GM12878 (cell line): ENCODE results near the gene ARID3A. TPM values are rescaled to one million over a fixed set of nuclear protein-coding genes. Genes with fewer than 3 reads are reported as not detected.

Source experiments
- ATAC-seq: fragments of 200-7000 bp; cut with Tn5 transposase; 3 replicates; pipeline ENCODE4 v1.9.1; 2020; ENCODE audit warnings: mild to moderate bottlenecking, moderate library complexity
- BruUV-seq: library from RNA; stranded (reverse); fragments of 400-500 nt; replicated peaks from 2 replicates; lab custom pipeline; 2021; lab: Mats Ljungman, UMichigan
- CTCF ChIA-PET: fragments of 300-600 bp; sonication (Branson Sonifier 250); formaldehyde crosslinking; extraction: SDS; loops from one replicate; lab custom pipeline; 2021; ENCODE audit warnings: inconsistent platforms; lab: Yijun Ruan, JAX
- POLR2A ChIA-PET: fragments of 350-600 bp; formaldehyde crosslinking; extraction: SDS; loops from one replicate; lab custom pipeline; 2021; ENCODE audit warnings: inconsistent platforms; lab: Charles Lee
- RAD21 ChIA-PET: fragments of 300-600 bp; sonication (Branson Sonifier 250); formaldehyde crosslinking; loops from one replicate; lab custom pipeline; 2023; ENCODE audit warnings: antibody characterized with exemption; ENCODE audit not compliant: unreplicated experiment; lab: Charles Lee
- SMC1A ChIA-PET: fragments of 300-600 bp; sonication (Branson Sonifier 250); formaldehyde crosslinking; loops from one replicate; lab custom pipeline; 2023; ENCODE audit not compliant: unreplicated experiment, uncharacterized antibody; lab: Charles Lee
- DNase-seq: peaks from one replicate; pipeline ENCODE4 v3.0.0-alpha.2; 2011; ENCODE audit warnings: low read depth, low spot score
- FAIRE-seq: peaks from 3 replicates; lab custom pipeline; 2011; peaks lifted over from hg19 to GRCh38; lab: Jason Lieb, UNC
- H2AFZ ChIP-seq: 2 replicates; pipeline ENCODE4 v1.6.0; 2011; ENCODE audit warnings: low read depth, low read length, control low read depth; ENCODE audit not compliant: control insufficient read depth
- H3K27ac ChIP-seq: 2 replicates; pipeline ENCODE4 v1.5.1; 2011; ENCODE audit warnings: control low read depth; ENCODE audit not compliant: control insufficient read depth, insufficient read depth
- H3K27me3 ChIP-seq, 2 experiments: replicated peaks in 1 of 2; 2 replicates each; pipeline versions ENCODE4 v1.6.0 to v1.6.1; 2011; ENCODE audit warnings: low read length in 1 of 2; ENCODE audit not compliant: control insufficient read depth in 2 of 2, insufficient read depth in 2 of 2
- H3K36me3 ChIP-seq, 2 experiments: 2 replicates each; pipeline ENCODE4 v1.5.1; 2011; ENCODE audit warnings: low read length in 1 of 2; ENCODE audit not compliant: control insufficient read depth in 2 of 2, insufficient read depth in 2 of 2
- H3K4me1 ChIP-seq: 2 replicates; pipeline ENCODE4 v1.6.1; 2011; ENCODE audit warnings: mild to moderate bottlenecking, low read length, moderate library complexity, mixed read lengths; ENCODE audit not compliant: control insufficient read depth, insufficient read depth
- H3K4me2 ChIP-seq: 2 replicates; pipeline ENCODE4 v1.6.0; 2011; ENCODE audit warnings: control low read depth; ENCODE audit not compliant: control insufficient read depth, insufficient read depth
- H3K4me3 ChIP-seq: fragments of 200-600 bp; sonication (generic); 2 replicates; pipeline ENCODE4 v1.5.1; 2016
- H3K79me2 ChIP-seq: 2 replicates; pipeline ENCODE4 v1.6.0; 2011; ENCODE audit warnings: low read length; ENCODE audit not compliant: control insufficient read depth, insufficient read depth
- H3K9ac ChIP-seq: 2 replicates; pipeline ENCODE4 v1.8.0; 2011; ENCODE audit warnings: low read length, control low read depth, mixed read lengths; ENCODE audit not compliant: control insufficient read depth, insufficient read depth
- H3K9me3 ChIP-seq: replicated peaks from 3 replicates; pipeline ENCODE4 v1.5.1; 2011; ENCODE audit warnings: mild to moderate bottlenecking, low read length; ENCODE audit not compliant: control insufficient read depth, insufficient read depth
- H4K20me1 ChIP-seq: 2 replicates; pipeline ENCODE4 v1.6.0; 2011; ENCODE audit not compliant: control insufficient read depth, insufficient read depth
- IRF3 ChIP-seq: fragments of 450-650 bp; IDR thresholded peaks from 2 replicates; pipeline ENCODE4 v1.6.1; 2014; ENCODE audit warnings: mild to moderate bottlenecking
- NR2F1 ChIP-seq: fragments of 450-650 bp; conservative IDR thresholded peaks from 2 replicates; pipeline ENCODE4 v1.6.1; 2017; ENCODE audit warnings: mild to moderate bottlenecking
- RFX5 ChIP-seq: IDR thresholded peaks from 2 replicates; pipeline ENCODE4 v1.6.1; 2011; ENCODE audit warnings: low read depth, low read length, improper control_type of control experiment
- YY1 ChIP-seq: IDR thresholded peaks from 2 replicates; pipeline ENCODE4 v1.6.1; 2011; ENCODE audit warnings: low read depth, mild to moderate bottlenecking, low read length
- ZBTB33 ChIP-seq: fragments of 450-650 bp; IDR thresholded peaks from 2 replicates; pipeline ENCODE4 v1.6.1; 2017; ENCODE audit warnings: mild to moderate bottlenecking
- WGBS: methylation state at CpG from one replicate; pipeline ENCODE4 v1.1.6; 2016; ENCODE audit warnings: low lambda C conversion rate; ENCODE audit not compliant: insufficient replicate concordance, insufficient coverage; ENCODE audit errors: missing lambda C conversion rate; 5-methylcytosine and 5-hydroxymethylcytosine counted together
- in situ Hi-C: fragments of 300-500 bp; cut with MboI; formaldehyde crosslinking; loops from 9 replicates; pipeline ENCODE4 v1.14.3; 2018; ENCODE audit warnings: mixed read lengths
- intact Hi-C: fragments of 100-400 bp; cut with micrococcal nuclease; formaldehyde crosslinking; loops from one replicate; pipeline ENCODE4 v1.14.2; 2022; ENCODE audit not compliant: unreplicated experiment
- polyA plus RNA-seq, 11 experiments: library from polyadenylated mRNA; depleted of rRNA in 4 of 11; unstranded in 6 of 11; stranded (reverse) in 5 of 11; fragments of >200 nt; fragmentation: Nextera tagmentation in 4 of 11; fragmentation: Illumina TruSeq in 1 of 11; extraction: Ambion mirVana in 4 of 11; extraction: Trizol in 1 of 11; gene quantifications; 1 replicate in 1 of 11; 2 replicates in 10 of 11; pipeline versions ENCODE4 v1.2.1 to v1.2.3, GENCODE V29; 2011 to 2016; ENCODE audit warnings: inconsistent platforms in 2 of 11, missing spikeins in 2 of 11, low read depth in 1 of 11
- total RNA-seq, 4 experiments: library from RNA; depleted of rRNA in 3 of 4; stranded (reverse); fragments of >200 nt in 3 of 4; fragmentation: Illumina TruSeq in 1 of 4; extraction: Trizol in 1 of 4; gene quantifications; 2 replicates each; pipeline versions ENCODE4 v1.2.1 to v1.2.3, GENCODE V29; 2013 to 2021

The ARID3A gene
- total and polyA plus RNA-seq, 10 of the 15 experiments (the other 5 are each of a cell fraction or from before 2014, with no cell fraction given), result 0.76 to 70.0 (median 16.7) TPM

- TF ChIP-seq IRF3 (no peak), RFX5 (no peak)
Observed at GRCh38 chr19:991174-991931, 65.5 kb downstream of the ARID3A start (continued).

GRCh38 chr19:991932-992669 lies 66.3 kb downstream of the ARID3A start:
- DNase-seq (no peak), FAIRE-seq (no peak), ATAC-seq (no peak)
- ChIA-PET SMC1A (no interaction called here), POLR2A (no interaction called here), RAD21 (no interaction called here)
- in situ Hi-C loops, result no loop called here
- H2AFZ ChIP-seq, result no peak overlapping the region
- H3K4me3 ChIP-seq, result no peak overlapping the region
- no peaks in the 10 kb centered on the region for H3K9me3 ChIP-seq
- intact Hi-C loops, result no loop called here
- no peaks in the 10 kb centered on the region for H4K20me1 ChIP-seq
- H3K27me3 ChIP-seq, result no peaks in the 10 kb centered on the region
- no peaks in the 10 kb centered on the region for H3K79me2 ChIP-seq
- peaks cover 4 to 15% of the 10 kb centered on the region in 2 experiments; a peak in 3 of 4 replicates for H3K36me3 ChIP-seq
- BruUV-seq, result no TSS peak
- peak; percentile 63; the same call in 1 of the 2 replicates for TF ChIP-seq ZBTB33
- TF ChIP-seq NR2F1, result 0 out of 2 replicates have a peak, but pooled peaks have one; percentile 18
- no peak for TF ChIP-seq YY1
- TF ChIP-seq, all 136 proteins: peak for 2
- H3K4me1 ChIP-seq, result no peaks in the 10 kb centered on the region; the same call in 1 of the 2 replicates
- CTCF ChIA-PET, result no interaction called here
- no peak overlapping the region for H3K9ac ChIP-seq
- 94% methylated on average over 38 of the region's 42 CpGs for WGBS
- no peak overlapping the region for H3K27ac ChIP-seq
- H3K4me2 ChIP-seq, result no peak overlapping the region
